Right lung (tissue), 5 donors: ENCODE results near the gene ACKR2. TPM values are rescaled to one million over a fixed set of nuclear protein-coding genes. Genes with fewer than 3 reads are reported as not detected.

Experiments
- polyA plus RNA-seq, 5 donors: library from polyadenylated mRNA; unstranded; fragments of 120-200 nt; gene quantifications; one replicate each; pipeline versions ENCODE4 v1.2.1 to v1.2.3, GENCODE V29; 2013; ENCODE audit warnings: inconsistent platforms in 1 of 5, low replicate concordance in 1 of 5; ENCODE audit not compliant: insufficient read length in 5 of 5, insufficient read depth in 1 of 5

ACKR2 gene
- polyA plus RNA-seq, 5 donors: 0.99 to 2.4 (median 1.7) TPM

Other genes starting within 250 kb of the ACKR2 start
- 10 to 100 TPM; 37.1 to 51.6 (median 43.3) TPM for gene SEC22C, start 227.5 kb upstream of the ACKR2 start, polyA plus RNA-seq
- 10 to 100 TPM; 23.7 to 31.8 (median 27.8) TPM for gene SS18L2, start 218.6 kb upstream of the ACKR2 start, polyA plus RNA-seq
- gene NKTR, start 208.8 kb upstream of the ACKR2 start, polyA plus RNA-seq: 100 to 1,000 TPM; 135 to 268 (median 223) TPM
- gene ZBTB47, start 155.7 kb upstream of the ACKR2 start, polyA plus RNA-seq: 10 to 100 TPM; 10.0 to 17.3 (median 13.1) TPM
- gene KLHL40, start 123.9 kb upstream of the ACKR2 start, polyA plus RNA-seq: 1 to 10 TPM in 1 of 5 donors, not detected in 4; 6.6 TPM
- 1 to 10 TPM in 3 of 5 donors, under 1 TPM in 1, not detected in 1; 0.84 to 3.0 (median 1.6) TPM for gene HHATL, start 106.6 kb upstream of the ACKR2 start, polyA plus RNA-seq
- gene CCDC13, start 36.2 kb upstream of the ACKR2 start, polyA plus RNA-seq: 1 to 10 TPM; 1.7 to 2.9 (median 2.4) TPM
- gene HIGD1A, start 5.0 kb upstream of the ACKR2 start, polyA plus RNA-seq: 100 to 1,000 TPM in 3 of 5 donors, 10 to 100 TPM in 2; 83.8 to 109 (median 106) TPM
- gene CYP8B1, start 66.4 kb downstream of the ACKR2 start, polyA plus RNA-seq: under 1 TPM; 0.17 to 0.30 (median 0.21) TPM
- gene ZNF662, start 96.7 kb downstream of the ACKR2 start, polyA plus RNA-seq: 10 to 100 TPM; 41.2 to 56.3 (median 49.2) TPM
- gene GASK1A, start 169.9 kb downstream of the ACKR2 start, polyA plus RNA-seq: 1 to 10 TPM; 2.9 to 5.2 (median 4.3) TPM